K562 (cell line): ENCODE results near the gene VPS37D. TPM values are rescaled to one million over a fixed set of nuclear protein-coding genes. Genes with fewer than 3 reads are reported as not detected.

Source experiments
- ATAC-seq: fragments of 200-7000 bp; cut with Tn5 transposase; 3 replicates; pipeline ENCODE4 v1.9.1; 2020; ENCODE audit warnings: moderate library complexity
- BruUV-seq: library from RNA; stranded (reverse); fragments of 400-500 nt; replicated peaks from 2 replicates; lab custom pipeline; 2021; lab: Mats Ljungman, UMichigan
- CTCF ChIA-PET: fragments of 300-600 bp; formaldehyde crosslinking; extraction: SDS; loops from one replicate; lab custom pipeline; 2021; ENCODE audit warnings: low intra/inter-chr PET ratio; lab: Yijun Ruan, JAX
- POLR2A ChIA-PET: fragments of 300-600, 350-650 bp; sonication (Branson Sonifier 250); formaldehyde crosslinking; extraction: SDS; loops from one replicate; lab custom pipeline; 2021; ENCODE audit warnings: antibody characterized with exemption, inconsistent platforms; lab: Yijun Ruan, JAX
- DNase-seq, 4 experiments: peaks; one replicate each; pipeline versions ENCODE4 v3.0.0 to v3.0.0-alpha.2; 2011 to 2018; ENCODE audit warnings: low spot score in 3 of 4, mixed read lengths in 3 of 4; ENCODE audit errors: extremely low read depth in 1 of 4
- FAIRE-seq: peaks from 2 replicates; lab custom pipeline; 2011; peaks lifted over from hg19 to GRCh38; lab: Jason Lieb, UNC
- H2AFZ ChIP-seq: 2 replicates; pipeline ENCODE4 v1.6.0; 2011; ENCODE audit warnings: low read depth, low read length, control low read depth, inconsistent platforms
- H3K27ac ChIP-seq: fragments of 200-600 bp; 3 replicates; pipeline ENCODE4 v1.8.0; 2011; ENCODE audit warnings: low read depth, mild to moderate bottlenecking, control low read depth, inconsistent platforms, low read length, moderate library complexity, mixed read lengths; ENCODE audit errors: extremely low read depth
- H3K27me3 ChIP-seq, 2 experiments: fragments of 300-600 bp in 1 of 2; 2 replicates in 1 of 2; 3 replicates in 1 of 2; pipeline versions ENCODE4 v1.6.0 to v1.8.0; 2011; ENCODE audit warnings: inconsistent platforms in 2 of 2, low read length in 2 of 2, mild to moderate bottlenecking in 1 of 2, mixed read lengths in 1 of 2, moderate library complexity in 1 of 2; ENCODE audit not compliant: control insufficient read depth in 2 of 2, insufficient read depth in 2 of 2
- H3K36me3 ChIP-seq: fragments of 300-600 bp; 3 replicates; pipeline ENCODE4 v1.8.0; 2011; ENCODE audit warnings: mild to moderate bottlenecking, low read length, inconsistent platforms; ENCODE audit not compliant: control insufficient read depth, insufficient read depth
- H3K4me1 ChIP-seq, 2 experiments: fragments of 200-600 bp in 1 of 2; replicated peaks in 1 of 2; 2 replicates in 1 of 2; 3 replicates in 1 of 2; pipeline versions ENCODE4 v1.5.1 to v1.8.0; 2011; ENCODE audit warnings: inconsistent platforms in 2 of 2, low read length in 2 of 2, mild to moderate bottlenecking in 1 of 2, mixed read lengths in 1 of 2, moderate library complexity in 1 of 2; ENCODE audit not compliant: control insufficient read depth in 2 of 2, insufficient read depth in 2 of 2
- H3K4me2 ChIP-seq: 2 replicates; pipeline ENCODE4 v1.6.1; 2011; ENCODE audit warnings: low read length, control low read depth, inconsistent platforms, mixed read lengths; ENCODE audit not compliant: insufficient read depth
- H3K4me3 ChIP-seq: fragments of 200-600 bp; sonication (generic), shearing (Covaris generic); 2 replicates; pipeline ENCODE4 v1.5.1; 2016; ENCODE audit warnings: control low read depth, inconsistent platforms
- H3K79me2 ChIP-seq: fragments of 200-600 bp; 3 replicates; pipeline ENCODE4 v1.8.0; 2011; ENCODE audit warnings: low read length, inconsistent platforms; ENCODE audit not compliant: control insufficient read depth, insufficient read depth
- H3K9ac ChIP-seq, 2 experiments: 2 replicates each; pipeline versions ENCODE4 v1.6.0 to v1.6.1; 2011; ENCODE audit warnings: low read depth in 2 of 2, low read length in 2 of 2, control low read depth in 1 of 2, inconsistent platforms in 1 of 2, mild to moderate bottlenecking in 1 of 2, mixed read lengths in 1 of 2; ENCODE audit not compliant: insufficient read depth in 1 of 2
- H3K9me1 ChIP-seq: one replicate; pipeline ENCODE4 v1.6.0; 2011; ENCODE audit warnings: inconsistent platforms, mild to moderate bottlenecking, low read length, moderate library complexity; ENCODE audit not compliant: control insufficient read depth, insufficient read depth
- H3K9me3 ChIP-seq: replicated peaks from 2 replicates; pipeline ENCODE4 v1.5.1; 2011; ENCODE audit warnings: low read depth, low read length, inconsistent platforms; ENCODE audit not compliant: control insufficient read depth, insufficient read depth
- H4K20me1 ChIP-seq: replicated peaks from 2 replicates; pipeline ENCODE4 v1.6.1; 2011; ENCODE audit warnings: low read length, inconsistent platforms, mixed read lengths; ENCODE audit not compliant: control insufficient read depth, insufficient read depth
- CBFA2T2 ChIP-seq: fragments of 450-650 bp; conservative IDR thresholded peaks from 2 replicates; pipeline ENCODE4 v1.6.1; 2017; ENCODE audit warnings: mild to moderate bottlenecking
- GABPB1 ChIP-seq: sonication (generic); formaldehyde crosslinking; IDR thresholded peaks from 2 replicates; pipeline ENCODE4 v1.8.0; 2022; ENCODE audit warnings: mild to moderate bottlenecking, missing genetic modification reagents
- RAD51 ChIP-seq: fragments of 450-650 bp; IDR thresholded peaks from 2 replicates; pipeline ENCODE4 v1.7.1; 2016; ENCODE audit warnings: low read depth, mild to moderate bottlenecking, borderline replicate concordance
- TOE1 ChIP-seq, 2 experiments: fragments of 450-650 bp in 1 of 2; sonication (generic) in 1 of 2; formaldehyde crosslinking in 1 of 2; IDR thresholded peaks; 2 replicates each; pipeline versions ENCODE4 v1.7.1 to v1.8.0; 2016 to 2022; ENCODE audit warnings: borderline replicate concordance in 2 of 2, mild to moderate bottlenecking in 2 of 2, antibody characterized with exemption in 1 of 2, inconsistent platforms in 1 of 2, low read depth in 1 of 2, missing genetic modification reagents in 1 of 2, moderate library complexity in 1 of 2
- TRIM28 ChIP-seq: fragments of 450-650 bp; IDR thresholded peaks from 2 replicates; pipeline ENCODE4 v1.6.1; 2017
- WGBS: fragments of 100-300 bp; shearing (Covaris generic); methylation state at CpG from one replicate; pipeline ENCODE4 v1.1.6; 2016; ENCODE audit warnings: low coverage, mixed read lengths; ENCODE audit not compliant: insufficient coverage; ENCODE audit errors: missing lambda C conversion rate; 5-methylcytosine and 5-hydroxymethylcytosine counted together
- in situ Hi-C: fragments of 300-500 bp; cut with MboI; formaldehyde crosslinking; loops from 4 replicates; pipeline ENCODE4 v1.15.0; 2018; ENCODE audit warnings: inconsistent platforms, mixed read lengths
- intact Hi-C: fragments of 100-400 bp; cut with micrococcal nuclease; formaldehyde crosslinking; loops from 2 replicates; pipeline ENCODE4 v1.14.2; 2022
- polyA plus RNA-seq, 8 experiments: library from polyadenylated mRNA; depleted of rRNA in 4 of 8; stranded (reverse) in 5 of 8; unstranded in 3 of 8; fragments of >200 nt; fragmentation: Nextera tagmentation in 2 of 8; fragmentation: Illumina TruSeq in 1 of 8; extraction: Ambion mirVana in 2 of 8; extraction: Trizol in 1 of 8; gene quantifications; 2 replicates each; pipeline versions ENCODE4 v1.2.1 to v1.2.3, GENCODE V29; 2011 to 2014; ENCODE audit warnings: inconsistent platforms in 1 of 8, missing spikeins in 1 of 8
- total RNA-seq, 7 experiments: library from RNA; depleted of rRNA in 6 of 7; stranded (reverse); fragments of >200 nt in 6 of 7; fragmentation: Illumina TruSeq in 2 of 7; extraction: Trizol in 2 of 7; gene quantifications; 2 replicates each; pipeline versions ENCODE4 v1.2.1 to v1.2.3, GENCODE V29; 2011 to 2021; ENCODE audit warnings: low replicate concordance in 1 of 7
- TF ChIP-seq, protein P1 (sequence below): sonication (generic); formaldehyde crosslinking; IDR thresholded peaks from 2 replicates; pipeline ENCODE4 v1.5.0; 2020; ENCODE audit warnings: missing genetic modification reagents

VPS37D gene
- total and polyA plus RNA-seq, 9 of the 15 experiments (the other 6 are each of a cell fraction or from before 2014, with no cell fraction given) = 0.25 to 2.3 (median 1.0) TPM; not detected in 3

DNA sequence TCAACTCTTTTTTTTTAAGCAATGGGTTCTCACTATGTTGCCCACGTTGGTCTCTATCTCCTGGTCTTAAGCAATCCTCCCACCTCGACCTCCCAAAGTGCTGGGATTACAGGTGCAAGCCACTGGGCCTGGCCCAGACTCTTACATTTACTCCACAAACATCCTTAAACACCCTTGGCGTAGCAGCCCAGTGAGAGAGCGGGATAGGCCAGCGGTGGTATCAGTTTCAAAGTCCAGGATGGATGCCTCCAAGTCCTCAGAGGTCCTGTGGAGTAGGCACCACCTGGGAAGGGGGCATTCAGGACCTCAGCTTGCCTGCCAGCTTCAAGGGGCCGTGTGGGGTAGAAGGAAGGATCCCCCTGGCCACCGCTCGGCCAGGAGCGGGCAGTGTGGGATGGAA lies 18.1 kb upstream of the VPS37D start:
- in situ Hi-C loops = no loop called here
- Histone ChIP-seq H3K9me1 (no peaks in the 10 kb centered on the region), H3K36me3 (no peaks in the 10 kb centered on the region), H3K9me3 (no peaks in the 10 kb centered on the region), H3K27me3 (peaks cover 32 to 77% of the 10 kb centered on the region in 2 experiments), H3K9ac (no peak overlapping the region), H3K4me3 (no peak overlapping the region), H3K4me2 (no peak overlapping the region), H3K79me2 (no peaks in the 10 kb centered on the region), H3K4me1 (peaks cover 0 to 14% of the 10 kb centered on the region in 2 experiments; a peak in 2 of 5 replicates), H2AFZ (no peak overlapping the region), H4K20me1 (0 out of 2 replicates have a peak, but pooled peaks cover 3% of the 10 kb centered on the region), H3K27ac (no peak overlapping the region)
- POLR2A ChIA-PET = interaction anchor here (0.7 to 1.1 kb wide), 2 partner anchors 35 to 83 kb away, joined by 3 read pairs; no protein-coding TSS in a partner anchor
- DNase-seq (no peak), ATAC-seq (no peak), FAIRE-seq (no peak)
- BruUV-seq = no TSS peak
- CTCF ChIA-PET = interaction anchor here (2.4 kb wide), 1 partner anchor 76 kb away, joined by 13 read pairs; no protein-coding TSS in a partner anchor
- intact Hi-C loops = no loop called here
- TF ChIP-seq TRIM28 = no peak
- 4% methylated on average over 9 of the region's 9 CpGs for WGBS

DNA sequence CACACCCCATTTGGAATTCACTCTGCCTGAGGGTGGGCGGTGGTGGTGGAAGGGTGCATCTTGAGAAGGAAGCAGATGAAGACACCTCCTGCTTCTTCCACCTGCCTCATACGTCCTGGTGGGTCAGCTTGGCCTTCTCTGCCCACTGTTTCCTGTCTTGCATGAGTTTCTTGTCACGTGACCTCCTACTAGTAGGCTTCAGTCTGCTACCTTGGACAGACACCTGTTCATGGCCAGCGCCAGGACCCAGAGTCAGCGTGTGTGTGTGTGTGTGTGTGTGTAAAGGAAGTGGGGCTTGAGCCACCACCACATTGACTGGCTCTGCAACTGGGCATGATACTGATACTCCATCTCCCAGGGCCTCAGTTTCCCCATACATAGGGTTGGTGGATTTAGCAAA lies 17.1 kb upstream of the VPS37D start:
- ATAC-seq (no peak), FAIRE-seq (no peak), DNase-seq (peak in 1 of 4 experiments; percentile 38)
- POLR2A ChIA-PET = interaction anchor here (0.7 kb wide), 1 partner anchor 82 kb away, joined by 3 read pairs; no protein-coding TSS in a partner anchor
- CTCF ChIA-PET = no interaction called here
- H3K4me1 ChIP-seq = peaks cover 0 to 14% of the 10 kb centered on the region in 2 experiments; a peak in 2 of 5 replicates
- no peaks in the 10 kb centered on the region for H3K36me3 ChIP-seq
- H3K9me1 ChIP-seq = no peaks in the 10 kb centered on the region
- no peak overlapping the region for H3K9ac ChIP-seq
- no peak overlapping the region for H2AFZ ChIP-seq
- peaks cover 32 to 73% of the 10 kb centered on the region in 2 experiments for H3K27me3 ChIP-seq
- peaks cover 5% of the 10 kb centered on the region; the same call in 1 of the 2 replicates for H3K9me3 ChIP-seq
- 0 out of 2 replicates have a peak, but pooled peaks cover 3% of the 10 kb centered on the region for H4K20me1 ChIP-seq
- H3K79me2 ChIP-seq = no peaks in the 10 kb centered on the region
- no TSS peak for BruUV-seq
- H3K27ac ChIP-seq = no peak overlapping the region
- H3K4me3 ChIP-seq = no peak overlapping the region
- H3K4me2 ChIP-seq = no peak overlapping the region
- intact Hi-C loops (no loop called here), in situ Hi-C loops (no loop called here)
- WGBS = 5% methylated on average over 4 of the region's 5 CpGs
- TF ChIP-seq TOE1 (IDR thresholded peaks at IDR 0.05; ENCODE audit: borderline replicate concordance) (peak; percentile 90), TOE1 (CRISPR knock-in tag; IDR thresholded peaks at IDR 0.05; ENCODE audit: borderline replicate concordance, low read depth) (no peak), RAD51 (peak; percentile 91), GABPB1 (CRISPR knock-in tag) (no peak), CBFA2T2 (peak; percentile 66)
- TF ChIP-seq, protein P1, sequence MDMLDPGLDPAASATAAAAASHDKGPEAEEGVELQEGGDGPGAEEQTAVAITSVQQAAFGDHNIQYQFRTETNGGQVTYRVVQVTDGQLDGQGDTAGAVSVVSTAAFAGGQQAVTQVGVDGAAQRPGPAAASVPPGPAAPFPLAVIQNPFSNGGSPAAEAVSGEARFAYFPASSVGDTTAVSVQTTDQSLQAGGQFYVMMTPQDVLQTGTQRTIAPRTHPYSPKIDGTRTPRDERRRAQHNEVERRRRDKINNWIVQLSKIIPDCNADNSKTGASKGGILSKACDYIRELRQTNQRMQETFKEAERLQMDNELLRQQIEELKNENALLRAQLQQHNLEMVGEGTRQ = peak; percentile 56
